Natural killer cell (primary cell): ENCODE measurements around the gene PLCD3. TPM values are rescaled to one million over a fixed set of nuclear protein-coding genes. Genes with fewer than 3 reads are reported as not detected.

Source experiments
- ATAC-seq, 3 donors: fragments of 150-1000 bp in 2 of 3; fragments of 200-7000 bp in 1 of 3; cut with Tn5 transposase; 1 replicate in 1 of 3; 2 replicates in 2 of 3; pipeline ENCODE4 v1.10.0; 2021; ENCODE audit warnings: mild to moderate bottlenecking in 2 of 3, moderate library complexity in 2 of 3
- DNase-seq, 2 donors: peaks; one replicate each; pipeline versions ENCODE4 v3.0.0 to v3.0.0-alpha.2; 2013 to 2021; ENCODE audit warnings: mixed read lengths in 1 of 2
- H3K27ac ChIP-seq: one replicate; pipeline ENCODE4 v1.5.1; 2013; ENCODE audit warnings: mild to moderate bottlenecking, low read length
- H3K27me3 ChIP-seq: one replicate; pipeline ENCODE4 v1.6.1; 2013; ENCODE audit warnings: low read length; ENCODE audit not compliant: control insufficient read depth, insufficient read depth
- H3K36me3 ChIP-seq: one replicate; pipeline ENCODE4 v1.6.1; 2013; ENCODE audit warnings: low read length; ENCODE audit not compliant: control insufficient read depth, insufficient read depth
- H3K4me1 ChIP-seq: one replicate; pipeline ENCODE4 v1.6.1; 2013; ENCODE audit warnings: low read length; ENCODE audit not compliant: control insufficient read depth, insufficient read depth
- H3K4me3 ChIP-seq: one replicate; pipeline ENCODE4 v1.5.1; 2013; ENCODE audit warnings: low read length
- H3K9me3 ChIP-seq: one replicate; pipeline ENCODE4 v1.6.1; 2013; ENCODE audit warnings: low read length; ENCODE audit not compliant: control insufficient read depth, insufficient read depth
- H3K27ac Mint-ChIP-seq, 2 donors: one replicate each; pipeline ENCODE4 v1.8.0; 2022; ENCODE audit warnings: mild to moderate bottlenecking in 2 of 2, mixed read lengths in 2 of 2, moderate library complexity in 1 of 2
- H3K27me3 Mint-ChIP-seq, 2 donors: one replicate each; pipeline ENCODE4 v1.8.0; 2022; ENCODE audit warnings: low read depth in 2 of 2, mixed read lengths in 2 of 2
- H3K36me3 Mint-ChIP-seq: one replicate; pipeline ENCODE4 v1.8.0; 2022; ENCODE audit warnings: mixed read lengths
- H3K4me1 Mint-ChIP-seq, 2 donors: one replicate each; pipeline ENCODE4 v1.8.0; 2022; ENCODE audit warnings: mixed read lengths in 2 of 2
- H3K4me3 Mint-ChIP-seq: one replicate; pipeline ENCODE4 v1.8.0; 2022; ENCODE audit warnings: mild to moderate bottlenecking, moderate library complexity, mixed read lengths
- H3K9me3 Mint-ChIP-seq, 2 donors: one replicate each; pipeline ENCODE4 v1.8.0; 2022; ENCODE audit warnings: mixed read lengths in 2 of 2
- CTCF ChIP-seq: fragments of 200-600 bp; IDR thresholded peaks from one replicate; pipeline ENCODE4 v1.8.0; 2022; ENCODE audit warnings: antibody characterized with exemption
- WGBS: methylation state at CpG from one replicate; pipeline ENCODE4 v1.1.7; 2013; ENCODE audit warnings: missing lambda C conversion rate; ENCODE audit not compliant: insufficient coverage; 5-methylcytosine and 5-hydroxymethylcytosine counted together
- intact Hi-C: fragments of 100-400 bp; cut with micrococcal nuclease; formaldehyde crosslinking; loops from one replicate; pipeline ENCODE4 v1.14.2; 2022
- total RNA-seq, 4 donors: library from RNA; stranded (reverse); fragments of 120-200 nt in 1 of 4; gene quantifications; one replicate each; pipeline versions ENCODE4 v1.2.3 to v1.2.4, GENCODE V29; 2013 to 2022

Gene PLCD3
- total RNA-seq, 3 donors from 2014 or later (not counting 1 experiment from before 2014, with no cell fraction given) = 2.5 to 2.9 (median 2.5) TPM

- no peaks in the 10 kb centered on the region for H3K9me3 Mint-ChIP-seq
- peaks cover 0 to 6% of the 10 kb centered on the region in 2 donors for H3K4me1 Mint-ChIP-seq
- no peaks in the 10 kb centered on the region for H3K27me3 ChIP-seq
- H3K36me3 Mint-ChIP-seq = peaks cover 7% of the 10 kb centered on the region
- H3K36me3 ChIP-seq = peaks cover 78% of the 10 kb centered on the region
- ATAC-seq (no peak), DNase-seq (no peak)
- no peak for TF ChIP-seq CTCF
- H3K4me3 Mint-ChIP-seq = no peak overlapping the region
- no peaks in the 10 kb centered on the region for H3K27me3 Mint-ChIP-seq
- intact Hi-C loops = loop anchor here (5.0 kb wide), 1 partner anchor 185 kb away; no protein-coding TSS in a partner anchor
- no peak overlapping the region for H3K27ac ChIP-seq
- no peak overlapping the region for H3K4me3 ChIP-seq
- no peak overlapping the region for H3K27ac Mint-ChIP-seq
- WGBS = over 99% methylated on average over 9 of the region's 11 CpGs
- H3K4me1 ChIP-seq = no peaks in the 10 kb centered on the region
- H3K9me3 ChIP-seq = no peaks in the 10 kb centered on the region
These were observed 35.4 kb downstream of the PLCD3 start for GRCh38 chr17:45096926-45097325.

- 82% methylated on average over 3 of the region's 3 CpGs for WGBS
- Mint-ChIP-seq H3K27me3 (no peaks in the 10 kb centered on the region), H3K27ac (no peak overlapping the region), H3K4me3 (no peak overlapping the region), H3K36me3 (peaks cover 7% of the 10 kb centered on the region), H3K4me1 (peaks cover 0 to 6% of the 10 kb centered on the region in 2 donors), H3K9me3 (no peaks in the 10 kb centered on the region)
- Histone ChIP-seq H3K27ac (no peak overlapping the region), H3K4me3 (no peak overlapping the region), H3K27me3 (no peaks in the 10 kb centered on the region), H3K36me3 (peaks cover 76% of the 10 kb centered on the region), H3K9me3 (no peaks in the 10 kb centered on the region), H3K4me1 (no peaks in the 10 kb centered on the region)
- ATAC-seq (no peak), DNase-seq (peak in 1 of 2 donors; percentile 25)
- TF ChIP-seq CTCF = no peak
- intact Hi-C loops = loop anchor here (5.0 kb wide), 1 partner anchor 184 kb away; no protein-coding TSS in a partner anchor
These were observed 36.2 kb downstream of the PLCD3 start for GRCh38 chr17:45096141-45096540.

- DNase-seq = no peak
These were observed 38.7 kb downstream of the PLCD3 start for GRCh38 chr17:45093444-45094110.

More at GRCh38 chr17:45093444-45094110, 38.7 kb downstream of the PLCD3 start:
- no peaks in the 10 kb centered on the region for H3K27me3 ChIP-seq
- peaks cover 79% of the 10 kb centered on the region for H3K36me3 ChIP-seq
- H3K27ac ChIP-seq = no peak overlapping the region
- Mint-ChIP-seq H3K4me1 (no peaks in the 10 kb centered on the region), H3K4me3 (no peak overlapping the region), H3K27me3 (no peaks in the 10 kb centered on the region), H3K36me3 (peaks cover 7% of the 10 kb centered on the region), H3K9me3 (no peaks in the 10 kb centered on the region), H3K27ac (no peak overlapping the region)
- no peaks in the 10 kb centered on the region for H3K9me3 ChIP-seq
- H3K4me1 ChIP-seq = no peaks in the 10 kb centered on the region
- intact Hi-C loops = no loop called here
- WGBS = 88% methylated on average over 13 of the region's 13 CpGs
- H3K4me3 ChIP-seq = no peak overlapping the region
- no peak for ATAC-seq
- no peak for TF ChIP-seq CTCF
